Measurements from ENCODE around the gene LMLN. TPM values are rescaled to one million over a fixed set of nuclear protein-coding genes. Genes with fewer than 3 reads are reported as not detected.

The LMLN gene
- total and polyA plus RNA-seq, 2 experiments from 2014 or later = 3.1 to 6.2 TPM

GRCh38 chr3:197994736-197995135 lies 34.7 kb downstream of the LMLN start:
- H3K79me2 ChIP-seq (ENCODE audit: insufficient read depth) = no peaks in the 10 kb centered on the region
- H3K27me3 ChIP-seq (replicated peaks; ENCODE audit: insufficient read depth) = no peaks in the 10 kb centered on the region
- H3K4me3 ChIP-seq = no peak overlapping the region
- no peak overlapping the region for H3K9ac ChIP-seq
- in situ Hi-C loops (cut with MboI) = no loop called here
- WGBS, 2 experiments (ENCODE audit: low coverage in 1 of 2, low lambda C conversion rate in 2 of 2, missing lambda C conversion rate in 2 of 2) = 96 to 100% methylated on average over 1 of the region's 1 CpG
- H3K4me2 ChIP-seq (ENCODE audit: unreplicated experiment) = no peak overlapping the region
- no peak for DNase-seq
- H3F3A ChIP-seq (ENCODE audit: insufficient read depth) = no peaks in the 10 kb centered on the region
- no peaks in the 10 kb centered on the region for H3K9me2 ChIP-seq (ENCODE audit: insufficient read depth)
- no peak overlapping the region for H2AFZ ChIP-seq
- no peaks in the 10 kb centered on the region for H3K4me1 ChIP-seq (ENCODE audit: insufficient read depth)
- no peaks in the 10 kb centered on the region for H3K36me3 ChIP-seq (ENCODE audit: low read depth)
- TF ChIP-seq EZH2phosphoT487 (IDR thresholded peaks at IDR 0.05; ENCODE audit: insufficient read depth, low read depth) (no peak), EZH2 (IDR thresholded peaks at IDR 0.05; ENCODE audit: insufficient read depth, poor library complexity, severe bottlenecking) (no peak)
- H4K20me1 ChIP-seq (ENCODE audit: insufficient read depth) = no peaks in the 10 kb centered on the region
- H3K9me3 ChIP-seq (ENCODE audit: low read depth) = no peaks in the 10 kb centered on the region
- H3K27ac ChIP-seq = no peak overlapping the region

GRCh38 chr3:197996855-197997254 lies 36.8 kb downstream of the LMLN start:
- Histone ChIP-seq H3K79me2 (ENCODE audit: insufficient read depth) (no peaks in the 10 kb centered on the region), H3K9me2 (ENCODE audit: insufficient read depth) (no peaks in the 10 kb centered on the region), H3K27ac (no peak overlapping the region), H3K4me3 (no peak overlapping the region), H3K4me1 (ENCODE audit: insufficient read depth) (no peaks in the 10 kb centered on the region), H3F3A (ENCODE audit: insufficient read depth) (no peaks in the 10 kb centered on the region), H3K9ac (no peak overlapping the region), H3K27me3 (replicated peaks; ENCODE audit: insufficient read depth) (no peaks in the 10 kb centered on the region), H4K20me1 (ENCODE audit: insufficient read depth) (no peaks in the 10 kb centered on the region), H2AFZ (no peak overlapping the region), H3K4me2 (ENCODE audit: unreplicated experiment) (no peak overlapping the region), H3K36me3 (ENCODE audit: low read depth) (no peaks in the 10 kb centered on the region), H3K9me3 (ENCODE audit: low read depth) (no peaks in the 10 kb centered on the region)
- in situ Hi-C loops (cut with MboI) = no loop called here
- no peak for DNase-seq
- TF ChIP-seq EZH2phosphoT487 (IDR thresholded peaks at IDR 0.05; ENCODE audit: insufficient read depth, low read depth) (no peak), EZH2 (IDR thresholded peaks at IDR 0.05; ENCODE audit: insufficient read depth, poor library complexity, severe bottlenecking) (no peak)
- WGBS, 2 experiments (ENCODE audit: low coverage in 1 of 2, low lambda C conversion rate in 2 of 2, missing lambda C conversion rate in 2 of 2) = 88 to 95% methylated on average over 5 of the region's 5 CpGs

GRCh38 chr3:197997936-197998335 lies 37.9 kb downstream of the LMLN start:
- no peaks in the 10 kb centered on the region for H3K9me3 ChIP-seq (ENCODE audit: low read depth)
- H3K27ac ChIP-seq = no peak overlapping the region
- WGBS, 2 experiments (ENCODE audit: low coverage in 1 of 2, low lambda C conversion rate in 2 of 2, missing lambda C conversion rate in 2 of 2) = 95 to 100% methylated on average over 3 of the region's 3 CpGs
- no peaks in the 10 kb centered on the region for H3K36me3 ChIP-seq (ENCODE audit: low read depth)
- no peak for DNase-seq
- H3K79me2 ChIP-seq (ENCODE audit: insufficient read depth) = no peaks in the 10 kb centered on the region
- no peaks in the 10 kb centered on the region for H3K4me1 ChIP-seq (ENCODE audit: insufficient read depth)
- in situ Hi-C loops (cut with MboI) = no loop called here
- H4K20me1 ChIP-seq (ENCODE audit: insufficient read depth) = no peaks in the 10 kb centered on the region
- no peak overlapping the region for H3K4me3 ChIP-seq
- no peak overlapping the region for H3K9ac ChIP-seq
- H3K4me2 ChIP-seq (ENCODE audit: unreplicated experiment) = no peak overlapping the region
- H3K9me2 ChIP-seq (ENCODE audit: insufficient read depth) = no peaks in the 10 kb centered on the region
- H3K27me3 ChIP-seq (replicated peaks; ENCODE audit: insufficient read depth) = no peaks in the 10 kb centered on the region
- TF ChIP-seq EZH2phosphoT487 (IDR thresholded peaks at IDR 0.05; ENCODE audit: insufficient read depth, low read depth) (no peak), EZH2 (IDR thresholded peaks at IDR 0.05; ENCODE audit: insufficient read depth, poor library complexity, severe bottlenecking) (no peak)
- no peak overlapping the region for H2AFZ ChIP-seq
- H3F3A ChIP-seq (ENCODE audit: insufficient read depth) = no peaks in the 10 kb centered on the region

- no peaks in the 10 kb centered on the region for H3F3A ChIP-seq (ENCODE audit: insufficient read depth)
- H3K27me3 ChIP-seq (replicated peaks; ENCODE audit: insufficient read depth) = no peaks in the 10 kb centered on the region
- no peaks in the 10 kb centered on the region for H3K4me1 ChIP-seq (ENCODE audit: insufficient read depth)
- H3K27ac ChIP-seq = no peak overlapping the region
- H3K9ac ChIP-seq = no peak overlapping the region
- no peaks in the 10 kb centered on the region for H3K9me2 ChIP-seq (ENCODE audit: insufficient read depth)
- H3K9me3 ChIP-seq (ENCODE audit: low read depth) = no peaks in the 10 kb centered on the region
- in situ Hi-C loops (cut with MboI) = no loop called here
- no peak overlapping the region for H3K4me3 ChIP-seq
- WGBS, 2 experiments (ENCODE audit: low coverage in 1 of 2, low lambda C conversion rate in 2 of 2, missing lambda C conversion rate in 2 of 2) = 83 to 85% methylated on average over 5 of the region's 5 CpGs
- TF ChIP-seq EZH2 (IDR thresholded peaks at IDR 0.05; ENCODE audit: insufficient read depth, poor library complexity, severe bottlenecking) (no peak), EZH2phosphoT487 (IDR thresholded peaks at IDR 0.05; ENCODE audit: insufficient read depth, low read depth) (no peak)
- H2AFZ ChIP-seq = no peak overlapping the region
- H3K36me3 ChIP-seq (ENCODE audit: low read depth) = no peaks in the 10 kb centered on the region
- no peaks in the 10 kb centered on the region for H4K20me1 ChIP-seq (ENCODE audit: insufficient read depth)
- no peak overlapping the region for H3K4me2 ChIP-seq (ENCODE audit: unreplicated experiment)
- H3K79me2 ChIP-seq (ENCODE audit: insufficient read depth) = no peaks in the 10 kb centered on the region
- no peak for DNase-seq
These were observed 57.1 kb downstream of the LMLN start for GRCh38 chr3:198017090-198017489.

- Histone ChIP-seq H3K27me3 (replicated peaks; ENCODE audit: insufficient read depth) (no peaks in the 10 kb centered on the region), H3K4me2 (ENCODE audit: unreplicated experiment) (no peak overlapping the region), H3K9ac (no peak overlapping the region), H3K36me3 (ENCODE audit: low read depth) (no peaks in the 10 kb centered on the region), H4K20me1 (ENCODE audit: insufficient read depth) (no peaks in the 10 kb centered on the region), H3K79me2 (ENCODE audit: insufficient read depth) (no peaks in the 10 kb centered on the region), H3K9me2 (ENCODE audit: insufficient read depth) (no peaks in the 10 kb centered on the region), H3F3A (ENCODE audit: insufficient read depth) (no peaks in the 10 kb centered on the region), H3K27ac (no peak overlapping the region), H3K4me1 (ENCODE audit: insufficient read depth) (no peaks in the 10 kb centered on the region), H2AFZ (no peak overlapping the region), H3K4me3 (no peak overlapping the region), H3K9me3 (ENCODE audit: low read depth) (no peaks in the 10 kb centered on the region)
- no peak for TF ChIP-seq EZH2phosphoT487 (IDR thresholded peaks at IDR 0.05; ENCODE audit: insufficient read depth, low read depth)
- no peak for TF ChIP-seq EZH2 (IDR thresholded peaks at IDR 0.05; ENCODE audit: insufficient read depth, poor library complexity, severe bottlenecking)
- 82 to 84% methylated on average over 4 of the region's 4 CpGs for WGBS, 2 experiments (ENCODE audit: low coverage in 1 of 2, low lambda C conversion rate in 2 of 2, missing lambda C conversion rate in 2 of 2)
- DNase-seq = no peak
- in situ Hi-C loops (cut with MboI) = no loop called here
These were observed 58.4 kb downstream of the LMLN start for GRCh38 chr3:198018416-198018815.
